Suprapubic skin (tissue), 4 donors: ENCODE results near the gene RHCE.

Source experiments
- CTCF ChIP-seq, 2 donors: fragments of 200-600 bp in 1 of 2; fragments of 450-650 bp in 1 of 2; sonication (generic) in 1 of 2; IDR thresholded peaks; one replicate each; pipeline ENCODE4 v1.5.1; 2016 to 2019; ENCODE audit warnings: antibody characterized with exemption in 2 of 2, mild to moderate bottlenecking in 1 of 2, moderate library complexity in 1 of 2
- EP300 ChIP-seq: sonication (generic); formaldehyde crosslinking; IDR thresholded peaks from one replicate; pipeline ENCODE4 v1.6.1; 2017; ENCODE audit warnings: antibody characterized with exemption
- POLR2A ChIP-seq, 2 donors: fragments of 450-650 bp; IDR thresholded peaks; one replicate each; pipeline ENCODE4 v1.6.1; 2017; ENCODE audit warnings: antibody characterized with exemption in 2 of 2, mild to moderate bottlenecking in 2 of 2, moderate library complexity in 2 of 2
- POLR2AphosphoS5 ChIP-seq, 3 donors: sonication (generic); formaldehyde crosslinking; IDR thresholded peaks; one replicate each; pipeline ENCODE4 v1.6.1; 2017; ENCODE audit warnings: antibody characterized with exemption in 3 of 3

GRCh38 chr1:25369241-25369640, 51.4 kb downstream of the RHCE start:
- no peak for TF ChIP-seq CTCF (IDR thresholded peaks at IDR 0.05)
- TF ChIP-seq EP300: no peak
- TF ChIP-seq POLR2AphosphoS5 (IDR thresholded peaks at IDR 0.05): no peak
- TF ChIP-seq POLR2A (IDR thresholded peaks at IDR 0.05): no peak
